22Rv1 (cell line): ENCODE data around the gene PIK3R4.

Experiments
- ZFX ChIP-seq: fragments of 450-650 bp; IDR thresholded peaks from 2 replicates; pipeline ENCODE4 v1.6.1; 2017; ENCODE audit warnings: antibody characterized with exemption, borderline replicate concordance
- TF ChIP-seq, protein P1 (sequence below): fragments of 450-650 bp; IDR thresholded peaks from 2 replicates; pipeline ENCODE4 v1.5.1; 2017; ENCODE audit warnings: mild to moderate bottlenecking

DNA sequence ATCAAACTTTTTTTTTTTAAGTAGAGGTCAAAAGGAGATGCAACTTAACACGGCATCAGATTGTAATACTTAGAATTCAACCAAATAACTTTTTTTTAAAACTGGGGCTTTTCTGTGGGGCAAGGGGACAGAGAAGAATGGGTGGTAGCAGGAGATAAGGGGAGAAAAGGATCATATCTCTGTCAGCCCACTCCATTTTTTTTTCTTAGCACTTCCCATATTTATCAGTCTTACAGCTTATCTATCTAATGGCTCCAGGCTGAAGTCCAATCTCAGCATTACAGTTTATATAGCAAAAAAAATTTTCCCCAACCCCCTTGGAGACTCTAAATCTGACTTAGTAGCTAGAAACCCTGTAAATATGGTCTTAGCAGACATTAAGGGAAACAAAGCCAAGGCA, 69.3 kb downstream of the PIK3R4 start:
- TF ChIP-seq, protein P1, sequence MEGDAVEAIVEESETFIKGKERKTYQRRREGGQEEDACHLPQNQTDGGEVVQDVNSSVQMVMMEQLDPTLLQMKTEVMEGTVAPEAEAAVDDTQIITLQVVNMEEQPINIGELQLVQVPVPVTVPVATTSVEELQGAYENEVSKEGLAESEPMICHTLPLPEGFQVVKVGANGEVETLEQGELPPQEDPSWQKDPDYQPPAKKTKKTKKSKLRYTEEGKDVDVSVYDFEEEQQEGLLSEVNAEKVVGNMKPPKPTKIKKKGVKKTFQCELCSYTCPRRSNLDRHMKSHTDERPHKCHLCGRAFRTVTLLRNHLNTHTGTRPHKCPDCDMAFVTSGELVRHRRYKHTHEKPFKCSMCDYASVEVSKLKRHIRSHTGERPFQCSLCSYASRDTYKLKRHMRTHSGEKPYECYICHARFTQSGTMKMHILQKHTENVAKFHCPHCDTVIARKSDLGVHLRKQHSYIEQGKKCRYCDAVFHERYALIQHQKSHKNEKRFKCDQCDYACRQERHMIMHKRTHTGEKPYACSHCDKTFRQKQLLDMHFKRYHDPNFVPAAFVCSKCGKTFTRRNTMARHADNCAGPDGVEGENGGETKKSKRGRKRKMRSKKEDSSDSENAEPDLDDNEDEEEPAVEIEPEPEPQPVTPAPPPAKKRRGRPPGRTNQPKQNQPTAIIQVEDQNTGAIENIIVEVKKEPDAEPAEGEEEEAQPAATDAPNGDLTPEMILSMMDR: no peak
- TF ChIP-seq ZFX: no peak
